Fibroblast of lung (primary cell): Measurements from ENCODE around the gene SEMA4D. TPM values are rescaled to one million over a fixed set of nuclear protein-coding genes. Genes with fewer than 3 reads are reported as not detected.

Source experiments
- DNase-seq, 2 donors: peaks; one replicate each; pipeline versions ENCODE4 v3.0.0 to v3.0.0-alpha.2; 2010; ENCODE audit warnings: low read depth in 2 of 2
- H2AFZ ChIP-seq: 2 replicates; pipeline ENCODE4 v1.5.1; 2012; ENCODE audit warnings: low read length, control low read depth, inconsistent platforms
- H3K27ac ChIP-seq: 2 replicates; pipeline ENCODE4 v1.5.1; 2011; ENCODE audit warnings: low read length, control low read depth; ENCODE audit not compliant: insufficient read depth
- H3K27me3 ChIP-seq: 2 replicates; pipeline ENCODE4 v1.5.1; 2011; ENCODE audit warnings: mild to moderate bottlenecking, low read length; ENCODE audit not compliant: control insufficient read depth, insufficient read depth
- H3K36me3 ChIP-seq: 2 replicates; pipeline ENCODE4 v1.5.1; 2011; ENCODE audit warnings: low read length; ENCODE audit not compliant: control insufficient read depth, insufficient read depth
- H3K4me1 ChIP-seq: 2 replicates; pipeline ENCODE4 v1.5.1; 2011; ENCODE audit warnings: low read length; ENCODE audit not compliant: control insufficient read depth, insufficient read depth; ENCODE audit errors: extremely low read depth
- H3K4me2 ChIP-seq: 2 replicates; pipeline ENCODE4 v1.5.1; 2011; ENCODE audit warnings: low read length, control low read depth; ENCODE audit not compliant: insufficient read depth; ENCODE audit errors: extremely low read depth
- H3K4me3 ChIP-seq, 4 experiments: fragments of 200-600 bp in 1 of 4; sonication (generic) in 1 of 4; replicated peaks in 1 of 4; 2 replicates each; pipeline ENCODE4 v1.5.1; 2011 to 2016; ENCODE audit warnings: low read length in 4 of 4, low read depth in 3 of 4, mild to moderate bottlenecking in 3 of 4, control low read depth in 2 of 4, inconsistent platforms in 1 of 4, mixed read lengths in 1 of 4; ENCODE audit not compliant: insufficient read depth in 1 of 4; ENCODE audit errors: control extremely low read depth in 1 of 4
- H3K79me2 ChIP-seq: 2 replicates; pipeline ENCODE4 v1.5.1; 2012; ENCODE audit warnings: mild to moderate bottlenecking, low read length, inconsistent platforms; ENCODE audit not compliant: control insufficient read depth, insufficient read depth
- H3K9ac ChIP-seq: 2 replicates; pipeline ENCODE4 v1.5.1; 2011; ENCODE audit warnings: mild to moderate bottlenecking, low read length, control low read depth; ENCODE audit not compliant: insufficient read depth
- H3K9me3 ChIP-seq: 2 replicates; pipeline ENCODE4 v1.5.1; 2012; ENCODE audit warnings: low read depth, low read length; ENCODE audit not compliant: control insufficient read depth, insufficient read depth
- H4K20me1 ChIP-seq: 2 replicates; pipeline ENCODE4 v1.5.1; 2011; ENCODE audit warnings: low read length; ENCODE audit not compliant: control insufficient read depth, insufficient read depth; ENCODE audit errors: extremely low read depth
- EZH2 ChIP-seq: IDR thresholded peaks from 2 replicates; pipeline ENCODE4 v1.5.1; 2012; ENCODE audit warnings: low read length, control low read depth, mild to moderate bottlenecking; ENCODE audit errors: missing control alignments
- polyA plus RNA-seq, 2 donors: library from polyadenylated mRNA; depleted of rRNA in 1 of 2; stranded (reverse) in 1 of 2; unstranded in 1 of 2; fragments of >200 nt; gene quantifications; 2 replicates each; pipeline ENCODE4 v1.2.1, GENCODE V29; 2011 to 2012; ENCODE audit warnings: missing spikeins in 1 of 2
- total RNA-seq: library from RNA; depleted of rRNA; stranded (reverse); fragments of >200 nt; gene quantifications from 2 replicates; pipeline ENCODE4 v1.2.1, GENCODE V29; 2014
- TF ChIP-seq, protein P1 (sequence below), 2 donors: IDR thresholded peaks in 1 of 2; conservative IDR thresholded peaks in 1 of 2; 1 replicate in 1 of 2; 2 replicates in 1 of 2; pipeline ENCODE4 v1.5.1; 2011 to 2012; ENCODE audit warnings: low read length in 2 of 2, control low read depth in 1 of 2, inconsistent platforms in 1 of 2, low read depth in 1 of 2, mild to moderate bottlenecking in 1 of 2

SEMA4D gene
- total and polyA plus RNA-seq, 2 donors (not counting 1 experiment from before 2014, with no cell fraction given) = 0.67 to 2.6 TPM

DNA sequence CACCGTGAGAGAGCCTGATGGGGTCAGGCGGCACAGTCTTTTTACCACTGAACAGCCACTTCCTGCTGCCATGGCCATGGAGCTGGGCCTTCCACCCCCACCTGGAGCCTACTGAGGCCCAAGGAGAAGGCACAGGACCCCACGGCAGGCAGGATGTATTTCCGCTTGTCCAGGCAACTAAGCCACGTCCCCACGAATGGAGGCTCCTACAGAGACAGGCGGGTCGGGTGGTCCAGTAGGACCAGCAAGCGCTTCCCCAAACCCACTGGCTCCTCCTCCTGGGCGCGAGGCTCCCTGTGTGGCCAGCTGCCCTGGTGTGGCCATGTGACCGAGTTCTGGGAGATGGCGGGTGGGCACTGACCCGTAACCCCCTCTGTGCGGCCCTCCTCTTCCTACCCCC lies 113.1 kb downstream of the SEMA4D start:
- H4K20me1 ChIP-seq = no peaks in the 10 kb centered on the region
- no peak for TF ChIP-seq EZH2
- TF ChIP-seq, protein P1, sequence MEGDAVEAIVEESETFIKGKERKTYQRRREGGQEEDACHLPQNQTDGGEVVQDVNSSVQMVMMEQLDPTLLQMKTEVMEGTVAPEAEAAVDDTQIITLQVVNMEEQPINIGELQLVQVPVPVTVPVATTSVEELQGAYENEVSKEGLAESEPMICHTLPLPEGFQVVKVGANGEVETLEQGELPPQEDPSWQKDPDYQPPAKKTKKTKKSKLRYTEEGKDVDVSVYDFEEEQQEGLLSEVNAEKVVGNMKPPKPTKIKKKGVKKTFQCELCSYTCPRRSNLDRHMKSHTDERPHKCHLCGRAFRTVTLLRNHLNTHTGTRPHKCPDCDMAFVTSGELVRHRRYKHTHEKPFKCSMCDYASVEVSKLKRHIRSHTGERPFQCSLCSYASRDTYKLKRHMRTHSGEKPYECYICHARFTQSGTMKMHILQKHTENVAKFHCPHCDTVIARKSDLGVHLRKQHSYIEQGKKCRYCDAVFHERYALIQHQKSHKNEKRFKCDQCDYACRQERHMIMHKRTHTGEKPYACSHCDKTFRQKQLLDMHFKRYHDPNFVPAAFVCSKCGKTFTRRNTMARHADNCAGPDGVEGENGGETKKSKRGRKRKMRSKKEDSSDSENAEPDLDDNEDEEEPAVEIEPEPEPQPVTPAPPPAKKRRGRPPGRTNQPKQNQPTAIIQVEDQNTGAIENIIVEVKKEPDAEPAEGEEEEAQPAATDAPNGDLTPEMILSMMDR (conservative IDR thresholded peaks at IDR 0.05 in 1 of 2, IDR thresholded peaks at IDR 0.05 in 1 of 2; ENCODE audit: low read depth in 1 of 2, low read length in 2 of 2) = no peak
- H3K9ac ChIP-seq = no peak overlapping the region
- no peaks in the 10 kb centered on the region for H3K36me3 ChIP-seq
- H3K27ac ChIP-seq = no peak overlapping the region
- DNase-seq = no peak
- no peak overlapping the region for H2AFZ ChIP-seq
- no peaks in the 10 kb centered on the region for H3K9me3 ChIP-seq
- no peak overlapping the region for H3K4me3 ChIP-seq
- H3K4me2 ChIP-seq = no peak overlapping the region
- no peaks in the 10 kb centered on the region for H3K4me1 ChIP-seq
- H3K27me3 ChIP-seq = no peaks in the 10 kb centered on the region
- H3K79me2 ChIP-seq = no peaks in the 10 kb centered on the region

DNA sequence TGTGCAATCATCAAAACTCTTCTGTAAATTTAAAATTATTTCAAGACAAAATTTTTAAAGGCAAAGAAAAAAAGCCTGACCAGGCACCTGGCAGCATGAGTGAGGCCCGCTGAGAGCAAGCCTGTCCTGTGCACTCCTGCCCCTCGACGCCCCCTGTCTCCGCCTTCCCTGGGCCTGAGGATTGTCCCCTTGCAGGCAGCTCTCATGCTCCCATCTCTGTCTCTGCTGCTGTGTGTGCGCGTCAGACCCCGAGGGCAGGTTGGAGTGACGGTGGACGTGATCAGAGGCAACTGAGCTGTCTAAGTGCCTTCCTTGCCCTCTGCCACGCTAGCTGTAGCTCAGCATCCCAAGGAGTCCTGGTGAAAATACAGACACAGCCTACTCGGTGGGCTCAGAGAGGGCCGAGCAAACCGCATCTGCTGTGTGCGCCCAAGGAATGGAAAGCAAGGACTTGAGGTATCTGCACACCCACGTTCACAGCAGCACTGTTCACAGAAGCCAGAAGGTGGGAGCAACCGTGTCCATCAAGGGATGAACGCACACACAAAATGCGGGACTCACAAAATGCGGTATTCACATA lies 114.1 kb downstream of the SEMA4D start:
- no peak for DNase-seq
- no peaks in the 10 kb centered on the region for H3K79me2 ChIP-seq
- no peak overlapping the region for H3K4me3 ChIP-seq
- H2AFZ ChIP-seq = no peak overlapping the region
- no peaks in the 10 kb centered on the region for H3K36me3 ChIP-seq
- no peak overlapping the region for H3K27ac ChIP-seq
- H3K4me1 ChIP-seq = no peaks in the 10 kb centered on the region
- no peaks in the 10 kb centered on the region for H3K9me3 ChIP-seq
- no peaks in the 10 kb centered on the region for H3K27me3 ChIP-seq
- H3K4me2 ChIP-seq = no peak overlapping the region
- no peaks in the 10 kb centered on the region for H4K20me1 ChIP-seq
- TF ChIP-seq, protein P1 (conservative IDR thresholded peaks at IDR 0.05 in 1 of 2, IDR thresholded peaks at IDR 0.05 in 1 of 2; ENCODE audit: low read depth in 1 of 2, low read length in 2 of 2) = no peak
- no peak for TF ChIP-seq EZH2
- no peak overlapping the region for H3K9ac ChIP-seq

DNA sequence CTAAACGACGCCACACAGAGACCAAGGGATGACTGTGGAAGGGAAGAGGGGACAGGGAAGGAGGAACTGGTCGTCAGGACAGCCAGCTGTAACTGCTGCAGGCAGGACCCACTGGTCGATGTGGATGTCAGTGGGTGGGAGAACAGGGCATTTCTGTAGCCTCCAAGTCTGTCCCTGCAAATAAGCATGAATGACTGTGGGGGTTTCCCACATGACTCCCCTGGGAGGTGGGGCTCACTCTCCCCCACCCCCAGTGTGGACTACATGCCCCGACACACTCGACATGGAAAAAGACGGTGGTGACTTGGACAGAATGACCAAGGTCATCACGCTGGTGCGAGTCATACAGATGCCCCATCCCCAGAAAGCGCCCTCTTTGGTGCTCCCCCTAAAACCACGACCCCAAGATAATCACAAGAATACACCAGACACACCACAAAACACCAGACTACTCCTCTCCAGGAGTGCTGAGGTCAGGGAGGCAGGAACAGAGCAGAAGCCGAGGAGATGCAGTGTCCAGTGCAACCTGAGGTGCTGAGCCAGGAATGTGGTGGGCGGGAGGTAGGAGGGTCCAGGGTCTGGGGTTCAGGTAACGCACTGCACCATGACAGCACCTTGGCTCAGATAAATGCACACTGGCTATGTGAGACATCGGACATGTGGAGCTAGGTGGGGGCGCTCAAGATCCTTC lies 114.7 kb downstream of the SEMA4D start:
- H3K79me2 ChIP-seq = no peaks in the 10 kb centered on the region
- no peaks in the 10 kb centered on the region for H3K4me1 ChIP-seq
- no peak overlapping the region for H2AFZ ChIP-seq
- DNase-seq = no peak
- no peaks in the 10 kb centered on the region for H3K36me3 ChIP-seq
- no peak overlapping the region for H3K4me3 ChIP-seq
- no peak overlapping the region for H3K9ac ChIP-seq
- no peak overlapping the region for H3K27ac ChIP-seq
- H3K27me3 ChIP-seq = no peaks in the 10 kb centered on the region
- TF ChIP-seq, protein P1 (conservative IDR thresholded peaks at IDR 0.05 in 1 of 2, IDR thresholded peaks at IDR 0.05 in 1 of 2; ENCODE audit: low read depth in 1 of 2, low read length in 2 of 2) = no peak
- no peak for TF ChIP-seq EZH2
- no peaks in the 10 kb centered on the region for H3K9me3 ChIP-seq
- no peaks in the 10 kb centered on the region for H4K20me1 ChIP-seq
- H3K4me2 ChIP-seq = no peak overlapping the region
